Lower lobe of right lung (tissue), 2 donors: ENCODE data around the gene VEGFC. TPM values are rescaled to one million over a fixed set of nuclear protein-coding genes. Genes with fewer than 3 reads are reported as not detected.

Experiments
- ATAC-seq, 2 donors: fragments of 200-7000 bp; cut with Tn5 transposase; one replicate each; pipeline ENCODE4 v1.9.1; 2020 to 2022; ENCODE audit warnings: mild to moderate bottlenecking in 2 of 2, moderate library complexity in 2 of 2
- DNase-seq: peaks from one replicate; pipeline ENCODE4 v3.0.0-alpha.2; 2020
- H3K27ac ChIP-seq: fragments of 200-600 bp; one replicate; pipeline ENCODE4 v1.8.0; 2022
- H3K27me3 ChIP-seq: fragments of 200-600 bp; one replicate; pipeline ENCODE4 v1.8.0; 2022; ENCODE audit warnings: low read depth
- H3K36me3 ChIP-seq: fragments of 200-600 bp; one replicate; pipeline ENCODE4 v1.8.0; 2022; ENCODE audit warnings: mild to moderate bottlenecking
- H3K4me1 ChIP-seq: fragments of 200-600 bp; one replicate; pipeline ENCODE4 v1.8.0; 2022
- H3K4me3 ChIP-seq: fragments of 200-600 bp; one replicate; pipeline ENCODE4 v1.8.0; 2022; ENCODE audit warnings: mild to moderate bottlenecking
- H3K9me3 ChIP-seq: fragments of 200-600 bp; one replicate; pipeline ENCODE4 v1.8.0; 2022
- intact Hi-C: fragments of 100-400 bp; cut with DNase I; formaldehyde crosslinking; loops from one replicate; pipeline ENCODE4 v1.11.0; 2022
- total RNA-seq: library from RNA; stranded (reverse); fragmentation: NEBNext Ultra II Directional; extraction: Animal tissue kit (Norgen Biotek cat#: 25700); gene quantifications from one replicate; pipeline ENCODE4 v1.2.1, GENCODE V29; 2021
- TF ChIP-seq, protein P1 (sequence below): fragments of 200-600 bp; IDR thresholded peaks from one replicate; pipeline ENCODE4 v1.8.0; 2022; ENCODE audit warnings: antibody characterized with exemption, mild to moderate bottlenecking
- donor health status: DM: no; HTN: yes; CAD: no; lungs with severe emphysema.

Gene VEGFC
- total RNA-seq, 1 donor from 2014 or later, result 16.1 TPM

DNA sequence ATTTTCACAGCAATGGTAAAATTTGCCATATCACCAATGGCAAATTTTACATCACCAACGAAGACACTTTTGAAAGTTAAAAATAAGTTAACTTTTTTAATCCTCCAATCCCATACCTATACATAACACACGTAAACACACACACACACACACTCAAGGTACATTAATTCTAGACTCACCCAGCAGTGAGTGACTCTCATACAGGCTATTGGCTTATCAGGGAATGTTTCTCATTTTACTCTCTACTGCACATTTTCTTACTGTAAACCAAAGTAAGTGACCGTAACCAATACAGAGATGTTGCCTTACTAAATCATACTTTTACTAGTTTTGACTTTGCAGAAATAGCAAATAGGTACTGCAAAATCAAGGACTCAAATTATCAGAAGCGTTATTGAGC is 2.3 kb downstream of the VEGFC start:
- TF ChIP-seq, protein P1, sequence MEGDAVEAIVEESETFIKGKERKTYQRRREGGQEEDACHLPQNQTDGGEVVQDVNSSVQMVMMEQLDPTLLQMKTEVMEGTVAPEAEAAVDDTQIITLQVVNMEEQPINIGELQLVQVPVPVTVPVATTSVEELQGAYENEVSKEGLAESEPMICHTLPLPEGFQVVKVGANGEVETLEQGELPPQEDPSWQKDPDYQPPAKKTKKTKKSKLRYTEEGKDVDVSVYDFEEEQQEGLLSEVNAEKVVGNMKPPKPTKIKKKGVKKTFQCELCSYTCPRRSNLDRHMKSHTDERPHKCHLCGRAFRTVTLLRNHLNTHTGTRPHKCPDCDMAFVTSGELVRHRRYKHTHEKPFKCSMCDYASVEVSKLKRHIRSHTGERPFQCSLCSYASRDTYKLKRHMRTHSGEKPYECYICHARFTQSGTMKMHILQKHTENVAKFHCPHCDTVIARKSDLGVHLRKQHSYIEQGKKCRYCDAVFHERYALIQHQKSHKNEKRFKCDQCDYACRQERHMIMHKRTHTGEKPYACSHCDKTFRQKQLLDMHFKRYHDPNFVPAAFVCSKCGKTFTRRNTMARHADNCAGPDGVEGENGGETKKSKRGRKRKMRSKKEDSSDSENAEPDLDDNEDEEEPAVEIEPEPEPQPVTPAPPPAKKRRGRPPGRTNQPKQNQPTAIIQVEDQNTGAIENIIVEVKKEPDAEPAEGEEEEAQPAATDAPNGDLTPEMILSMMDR, result no peak
- ATAC-seq, result no peak
- Histone ChIP-seq H3K9me3 (no peaks in the 10 kb centered on the region), H3K36me3 (no peaks in the 10 kb centered on the region), H3K4me1 (peaks cover 29% of the 10 kb centered on the region), H3K27me3 (peaks cover 4% of the 10 kb centered on the region), H3K27ac (no peak overlapping the region), H3K4me3 (peak overlapping the region; percentile 72)
- intact Hi-C loops, result no loop called here
- DNase-seq, result no peak

DNA sequence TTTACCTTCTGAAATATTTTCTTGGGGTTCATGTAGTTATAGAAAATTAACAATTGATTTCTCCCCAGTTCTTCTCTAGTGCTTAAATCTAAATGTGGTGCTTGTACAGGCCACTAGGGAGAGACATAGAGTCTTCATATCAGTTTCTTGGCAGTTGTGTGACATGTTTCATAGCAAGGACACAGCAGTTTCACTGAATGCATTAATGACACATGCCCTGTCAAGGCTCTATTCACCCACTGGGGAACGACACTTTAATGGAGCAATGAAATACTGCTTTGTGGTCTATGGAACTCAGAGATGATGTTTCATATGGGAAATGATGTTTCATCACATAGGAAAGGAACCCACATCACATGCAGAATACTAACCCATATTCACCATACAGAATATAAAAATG is 2.8 kb downstream of the VEGFC start:
- Histone ChIP-seq H3K36me3 (no peaks in the 10 kb centered on the region), H3K4me1 (peaks cover 29% of the 10 kb centered on the region), H3K27me3 (peaks cover 4% of the 10 kb centered on the region), H3K9me3 (no peaks in the 10 kb centered on the region), H3K27ac (no peak overlapping the region), H3K4me3 (peak overlapping the region; percentile 72)
- intact Hi-C loops, result no loop called here
- DNase-seq (no peak), ATAC-seq (peak; percentile 36 to 53)
- TF ChIP-seq, protein P1, result peak; percentile 57

DNA sequence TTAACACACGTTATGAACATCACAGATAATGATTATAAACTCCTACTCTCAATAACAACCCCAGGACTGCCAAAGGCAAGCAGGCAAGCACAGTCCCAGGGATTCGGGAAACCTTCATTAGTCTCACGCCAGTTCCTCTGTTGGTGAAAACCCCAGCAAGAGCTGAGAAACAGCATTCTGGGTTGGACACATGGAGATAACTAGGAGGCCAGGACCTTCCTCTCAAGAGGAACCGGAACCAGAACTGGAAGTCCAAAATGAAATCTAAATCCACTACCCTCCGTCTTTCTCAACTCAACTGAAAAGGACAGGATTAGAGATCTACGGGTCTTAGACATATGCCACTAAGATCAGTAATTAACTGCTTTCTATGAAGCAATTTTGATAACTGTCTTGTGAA is 3.8 kb downstream of the VEGFC start:
- ATAC-seq (no peak), DNase-seq (no peak)
- Histone ChIP-seq H3K27ac (no peak overlapping the region), H3K36me3 (no peaks in the 10 kb centered on the region), H3K4me3 (peak overlapping the region; percentile 72), H3K9me3 (no peaks in the 10 kb centered on the region), H3K4me1 (peaks cover 29% of the 10 kb centered on the region), H3K27me3 (peaks cover 4% of the 10 kb centered on the region)
- TF ChIP-seq, protein P1, result no peak
- intact Hi-C loops, result no loop called here

DNA sequence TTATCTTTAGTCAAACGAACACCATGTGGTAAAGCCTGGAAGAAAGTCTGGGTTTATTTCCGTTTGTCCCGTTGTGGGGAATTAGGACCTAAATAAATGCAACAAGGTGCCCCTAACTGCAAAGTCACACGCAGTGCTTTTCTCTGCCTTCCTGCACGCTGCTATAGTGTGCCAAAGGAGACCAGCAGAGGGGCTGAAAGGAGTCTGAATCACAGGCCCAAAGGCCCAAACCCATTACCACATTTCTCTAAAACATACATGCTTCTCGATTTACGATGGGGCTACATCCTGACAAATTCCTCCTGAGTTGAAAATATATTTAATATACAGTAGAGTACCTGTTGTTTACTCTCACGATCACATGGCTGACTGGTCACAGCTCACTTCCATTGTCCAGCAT is 4.5 kb downstream of the VEGFC start:
- Histone ChIP-seq H3K27ac (no peak overlapping the region), H3K27me3 (peaks cover 4% of the 10 kb centered on the region), H3K4me1 (peaks cover 22% of the 10 kb centered on the region), H3K4me3 (no peak overlapping the region), H3K9me3 (no peaks in the 10 kb centered on the region), H3K36me3 (no peaks in the 10 kb centered on the region)
- TF ChIP-seq, protein P1, result no peak
- intact Hi-C loops, result no loop called here
- DNase-seq (no peak), ATAC-seq (no peak)

DNA sequence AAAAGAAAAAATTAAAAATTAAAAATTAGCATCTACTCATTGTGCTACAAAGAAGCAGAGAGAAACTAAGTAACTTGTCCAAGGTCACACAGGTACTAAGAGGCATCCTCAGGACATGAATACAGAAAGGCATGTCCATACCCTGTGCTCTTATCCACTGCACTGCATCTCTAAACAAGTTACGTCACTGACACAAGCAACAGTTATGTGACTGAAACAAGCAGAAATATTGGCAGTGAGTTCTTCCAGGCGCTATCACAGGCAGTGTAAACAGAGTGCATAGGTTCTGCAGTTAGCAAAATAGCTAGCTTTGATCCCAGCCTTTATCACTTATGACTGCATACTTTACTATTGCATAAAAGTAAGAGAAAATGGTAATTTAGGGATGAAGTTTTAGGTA is 7.9 kb downstream of the VEGFC start:
- Histone ChIP-seq H3K9me3 (no peaks in the 10 kb centered on the region), H3K4me1 (peaks cover 11% of the 10 kb centered on the region), H3K27me3 (no peaks in the 10 kb centered on the region), H3K4me3 (no peak overlapping the region), H3K27ac (no peak overlapping the region), H3K36me3 (no peaks in the 10 kb centered on the region)
- TF ChIP-seq, protein P1, result no peak
- intact Hi-C loops, result no loop called here
- no peak for ATAC-seq
- DNase-seq, result no peak

DNA sequence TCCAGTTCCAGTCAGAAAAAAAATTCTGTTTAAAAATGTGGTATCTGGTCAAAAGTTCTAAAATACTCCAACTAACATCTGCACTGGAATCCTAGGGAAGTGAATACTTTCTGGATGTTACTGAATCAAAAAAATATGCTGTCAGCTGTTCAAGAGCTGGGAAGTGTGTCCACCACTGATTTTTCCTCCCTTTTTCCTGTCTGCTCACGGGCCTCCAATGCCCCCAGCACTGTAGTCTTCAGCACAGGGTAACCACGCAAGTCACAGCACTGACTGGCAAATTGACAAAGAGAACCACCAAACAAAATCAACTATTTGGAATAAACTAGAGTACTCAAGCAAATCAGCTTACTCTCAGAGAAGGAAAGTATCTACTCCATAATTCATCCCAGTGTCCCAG is 9.9 kb downstream of the VEGFC start:
- Histone ChIP-seq H3K9me3 (no peaks in the 10 kb centered on the region), H3K27ac (no peak overlapping the region), H3K4me3 (no peak overlapping the region), H3K27me3 (no peaks in the 10 kb centered on the region), H3K4me1 (peaks cover 4% of the 10 kb centered on the region), H3K36me3 (no peaks in the 10 kb centered on the region)
- ATAC-seq, result no peak
- TF ChIP-seq, protein P1, result no peak
- intact Hi-C loops, result no loop called here
- no peak for DNase-seq
